Measurements from ENCODE around the gene NCOA3.

Gene NCOA3

GRCh38 chr20:47663354-47664067 is 161.8 kb downstream of the NCOA3 start:
- TF ChIP-seq RAD21 (IDR thresholded peaks at IDR 0.05; ENCODE audit: low read depth) (peak; percentile 77), FOXM1 (IDR thresholded peaks at IDR 0.05; ENCODE audit: borderline replicate concordance, low read depth) (no peak)

GRCh38 chr20:47664068-47664437 is 162.4 kb downstream of the NCOA3 start:
- no peak for TF ChIP-seq ZBTB7A (IDR thresholded peaks at IDR 0.05; ENCODE audit: low read depth)
- no peak for TF ChIP-seq USF1 (IDR thresholded peaks at IDR 0.05)
- TF ChIP-seq RAD21 (IDR thresholded peaks at IDR 0.05; ENCODE audit: low read depth) = no peak
- no peak for TF ChIP-seq MAX (IDR thresholded peaks at IDR 0.05)
- no peak for TF ChIP-seq FOXM1 (IDR thresholded peaks at IDR 0.05; ENCODE audit: borderline replicate concordance, low read depth)
- TF ChIP-seq TEAD4 (IDR thresholded peaks at IDR 0.05) = no peak
- no peak for TF ChIP-seq EGR1 (IDR thresholded peaks at IDR 0.05)
- no peak for TF ChIP-seq TCF12 (IDR thresholded peaks at IDR 0.05; ENCODE audit: low read depth)
- no peak for TF ChIP-seq CREB1 (IDR thresholded peaks at IDR 0.05; ENCODE audit: low read depth)
- no peak for TF ChIP-seq NFIC (IDR thresholded peaks at IDR 0.05)
- TF ChIP-seq EP300 (IDR thresholded peaks at IDR 0.05; ENCODE audit: borderline replicate concordance) = no peak
- no peak for TF ChIP-seq TAF1 (IDR thresholded peaks at IDR 0.05; ENCODE audit: low read depth)
- no peak for TF ChIP-seq REST (IDR thresholded peaks at IDR 0.05; ENCODE audit: low read depth)
- no peak for TF ChIP-seq CEBPB (IDR thresholded peaks at IDR 0.05)
- TF ChIP-seq YY1 (IDR thresholded peaks at IDR 0.05; ENCODE audit: low read depth) = no peak

- TF ChIP-seq MAX (IDR thresholded peaks at IDR 0.05) = no peak
- no peak for TF ChIP-seq RAD21 (IDR thresholded peaks at IDR 0.05; ENCODE audit: low read depth)
- no peak for TF ChIP-seq USF1 (IDR thresholded peaks at IDR 0.05)
- no peak for TF ChIP-seq EP300 (IDR thresholded peaks at IDR 0.05; ENCODE audit: borderline replicate concordance)
- no peak for TF ChIP-seq REST (IDR thresholded peaks at IDR 0.05; ENCODE audit: low read depth)
- no peak for TF ChIP-seq TEAD4 (IDR thresholded peaks at IDR 0.05)
- TF ChIP-seq ZBTB7A (IDR thresholded peaks at IDR 0.05; ENCODE audit: low read depth) = no peak
- TF ChIP-seq CREB1 (IDR thresholded peaks at IDR 0.05; ENCODE audit: low read depth) = no peak
- no peak for TF ChIP-seq TAF1 (IDR thresholded peaks at IDR 0.05; ENCODE audit: low read depth)
- TF ChIP-seq FOXM1 (IDR thresholded peaks at IDR 0.05; ENCODE audit: borderline replicate concordance, low read depth) = no peak
- TF ChIP-seq YY1 (IDR thresholded peaks at IDR 0.05; ENCODE audit: low read depth) = no peak
- no peak for TF ChIP-seq TCF12 (IDR thresholded peaks at IDR 0.05; ENCODE audit: low read depth)
- TF ChIP-seq EGR1 (IDR thresholded peaks at IDR 0.05) = no peak
- no peak for TF ChIP-seq CEBPB (IDR thresholded peaks at IDR 0.05)
- TF ChIP-seq NFIC (IDR thresholded peaks at IDR 0.05) = no peak
Observed at GRCh38 chr20:47664744-47665143, 163.1 kb downstream of the NCOA3 start.

- no peak for TF ChIP-seq FOXM1 (IDR thresholded peaks at IDR 0.05; ENCODE audit: borderline replicate concordance, low read depth)
- no peak for TF ChIP-seq TEAD4 (IDR thresholded peaks at IDR 0.05)
- TF ChIP-seq TAF1 (IDR thresholded peaks at IDR 0.05; ENCODE audit: low read depth) = no peak
- TF ChIP-seq CREB1 (IDR thresholded peaks at IDR 0.05; ENCODE audit: low read depth) = no peak
- TF ChIP-seq NFIC (IDR thresholded peaks at IDR 0.05) = no peak
Observed at GRCh38 chr20:47665221-47665991, 163.7 kb downstream of the NCOA3 start.

GRCh38 chr20:47666304-47666703 is 164.6 kb downstream of the NCOA3 start:
- TF ChIP-seq RAD21 (IDR thresholded peaks at IDR 0.05; ENCODE audit: low read depth) (no peak), YY1 (IDR thresholded peaks at IDR 0.05; ENCODE audit: low read depth) (no peak), NFIC (IDR thresholded peaks at IDR 0.05) (no peak), TCF12 (IDR thresholded peaks at IDR 0.05; ENCODE audit: low read depth) (no peak), TAF1 (IDR thresholded peaks at IDR 0.05; ENCODE audit: low read depth) (no peak), FOXM1 (IDR thresholded peaks at IDR 0.05; ENCODE audit: borderline replicate concordance, low read depth) (no peak), EP300 (IDR thresholded peaks at IDR 0.05; ENCODE audit: borderline replicate concordance) (no peak), MAX (IDR thresholded peaks at IDR 0.05) (no peak), TEAD4 (IDR thresholded peaks at IDR 0.05) (no peak), ZBTB7A (IDR thresholded peaks at IDR 0.05; ENCODE audit: low read depth) (no peak), EGR1 (IDR thresholded peaks at IDR 0.05) (no peak)

Measured in Ishikawa (cell line).